ENCODE results near the gene NGLY1. TPM values are rescaled to one million over a fixed set of nuclear protein-coding genes. Genes with fewer than 3 reads are reported as not detected.

The NGLY1 gene, protein sequence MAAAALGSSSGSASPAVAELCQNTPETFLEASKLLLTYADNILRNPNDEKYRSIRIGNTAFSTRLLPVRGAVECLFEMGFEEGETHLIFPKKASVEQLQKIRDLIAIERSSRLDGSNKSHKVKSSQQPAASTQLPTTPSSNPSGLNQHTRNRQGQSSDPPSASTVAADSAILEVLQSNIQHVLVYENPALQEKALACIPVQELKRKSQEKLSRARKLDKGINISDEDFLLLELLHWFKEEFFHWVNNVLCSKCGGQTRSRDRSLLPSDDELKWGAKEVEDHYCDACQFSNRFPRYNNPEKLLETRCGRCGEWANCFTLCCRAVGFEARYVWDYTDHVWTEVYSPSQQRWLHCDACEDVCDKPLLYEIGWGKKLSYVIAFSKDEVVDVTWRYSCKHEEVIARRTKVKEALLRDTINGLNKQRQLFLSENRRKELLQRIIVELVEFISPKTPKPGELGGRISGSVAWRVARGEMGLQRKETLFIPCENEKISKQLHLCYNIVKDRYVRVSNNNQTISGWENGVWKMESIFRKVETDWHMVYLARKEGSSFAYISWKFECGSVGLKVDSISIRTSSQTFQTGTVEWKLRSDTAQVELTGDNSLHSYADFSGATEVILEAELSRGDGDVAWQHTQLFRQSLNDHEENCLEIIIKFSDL
- total RNA-seq: 10 to 100 TPM; 50.0 to 54.3 TPM

- ChIA-PET POLR2A (interaction anchor here (1.2 to 1.5 kb wide), 4 partner anchors 74 to 135 kb away, joined by 3 to 7 read pairs (median 6); no protein-coding TSS in a partner anchor), CTCF (interaction anchor here (0.8 kb wide), 1 partner anchor 10 kb away, joined by 3 read pairs; no protein-coding TSS in a partner anchor)
These were observed at the start of gene NGLY1 for GRCh38 chr3:25782938-25783660. Gene NGLY1, minus strand, starts transcription at chr3:25783443. Its CDS starts 53 bp downstream, at chr3:25783390.

DNA sequence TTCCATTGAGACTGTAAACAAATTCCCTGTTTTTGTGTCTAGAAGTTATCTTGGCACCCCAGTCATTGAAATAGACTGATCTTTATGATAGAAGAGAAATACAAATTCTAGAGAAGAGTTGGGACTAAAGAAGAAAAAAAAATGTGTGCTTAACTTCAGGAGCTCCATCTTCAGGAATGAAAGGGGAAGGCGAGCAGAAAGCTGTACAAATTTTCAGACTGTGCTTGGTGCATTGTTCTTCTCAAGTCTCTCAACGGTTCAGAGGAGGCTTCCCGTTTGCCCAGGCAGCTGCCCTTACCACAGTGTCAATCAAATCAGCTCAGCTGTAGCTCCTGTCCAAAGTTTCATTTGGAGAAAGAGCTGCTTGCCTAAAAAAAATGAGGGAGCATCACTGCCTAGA, 48.3 kb upstream of the NGLY1 start:
- ChIA-PET POLR2A (no interaction called here), CTCF (no interaction called here)

DNA sequence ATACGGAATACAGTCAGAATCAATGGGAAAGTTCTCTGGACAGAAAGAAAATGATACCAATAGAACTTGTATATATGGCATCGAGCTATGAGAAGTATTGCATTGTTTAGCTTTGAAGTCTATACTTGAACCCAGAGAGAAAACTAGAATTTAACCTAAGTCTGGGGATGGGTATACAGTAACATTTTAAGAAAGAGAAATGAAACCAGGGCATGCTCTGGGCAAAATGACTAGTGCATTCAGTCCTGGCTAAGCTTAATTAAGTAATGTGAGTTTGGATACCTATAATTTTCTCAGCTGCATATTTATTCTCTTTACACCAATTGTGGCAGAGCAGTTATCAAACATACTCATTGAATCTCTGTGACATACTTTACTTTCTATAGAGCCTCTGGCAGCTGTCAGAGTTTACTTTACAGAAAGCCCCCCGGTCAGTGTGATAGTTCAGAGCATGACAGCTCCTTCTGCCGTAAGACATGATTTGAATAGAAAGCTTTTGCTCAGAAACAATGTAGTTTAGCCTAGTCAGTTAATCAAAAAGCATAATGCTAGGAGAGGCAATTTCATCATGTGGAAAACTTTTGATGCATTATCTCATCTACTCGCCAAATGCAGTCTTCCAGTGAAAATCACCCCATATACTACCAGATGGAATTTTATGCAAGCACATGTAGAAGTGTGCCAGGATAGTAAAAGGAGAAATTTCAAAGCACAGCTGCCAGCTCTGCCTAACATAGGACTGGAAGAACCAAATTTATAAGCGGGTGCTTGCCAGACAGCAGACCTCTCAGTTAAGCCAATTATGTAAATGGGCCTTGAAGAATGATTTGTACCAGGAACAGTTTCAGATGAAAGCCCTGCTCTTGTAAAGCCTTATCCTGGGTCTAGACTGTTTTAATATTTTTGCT, 47.4 kb upstream of the NGLY1 start:
- CTCF ChIA-PET: no interaction called here
- POLR2A ChIA-PET: no interaction called here

DNA sequence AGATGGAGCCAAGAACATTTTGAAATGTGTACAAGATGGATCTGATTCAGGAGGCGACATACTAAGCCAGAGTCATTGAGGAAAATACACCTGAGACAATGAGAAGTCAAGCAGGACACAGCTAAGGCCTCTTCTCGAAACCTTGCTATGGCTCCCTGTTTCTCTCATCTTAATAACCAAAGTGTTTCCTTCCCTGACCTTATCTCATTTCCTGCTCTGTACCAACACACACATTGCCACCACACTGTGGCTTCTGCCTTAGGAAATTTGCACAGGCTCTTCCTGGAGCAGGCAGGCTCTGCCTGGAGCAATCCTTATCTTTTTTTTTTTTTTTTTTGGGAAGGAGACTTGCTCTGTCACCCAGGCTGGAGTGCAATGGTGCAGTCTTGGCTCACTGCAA, 43.3 kb upstream of the NGLY1 start:
- ChIA-PET CTCF (interaction anchor here (0.6 to 0.7 kb wide), 2 partner anchors 86 to 842 kb away, joined by 3 read pairs; no protein-coding TSS in a partner anchor), POLR2A (no interaction called here)

- ChIA-PET POLR2A (no interaction called here), CTCF (interaction anchor here (1.0 kb wide), 1 partner anchor 32 kb away, joined by 3 read pairs; no protein-coding TSS in a partner anchor)
These were observed 40.1 kb upstream of the NGLY1 start for GRCh38 chr3:25823314-25823713.

DNA sequence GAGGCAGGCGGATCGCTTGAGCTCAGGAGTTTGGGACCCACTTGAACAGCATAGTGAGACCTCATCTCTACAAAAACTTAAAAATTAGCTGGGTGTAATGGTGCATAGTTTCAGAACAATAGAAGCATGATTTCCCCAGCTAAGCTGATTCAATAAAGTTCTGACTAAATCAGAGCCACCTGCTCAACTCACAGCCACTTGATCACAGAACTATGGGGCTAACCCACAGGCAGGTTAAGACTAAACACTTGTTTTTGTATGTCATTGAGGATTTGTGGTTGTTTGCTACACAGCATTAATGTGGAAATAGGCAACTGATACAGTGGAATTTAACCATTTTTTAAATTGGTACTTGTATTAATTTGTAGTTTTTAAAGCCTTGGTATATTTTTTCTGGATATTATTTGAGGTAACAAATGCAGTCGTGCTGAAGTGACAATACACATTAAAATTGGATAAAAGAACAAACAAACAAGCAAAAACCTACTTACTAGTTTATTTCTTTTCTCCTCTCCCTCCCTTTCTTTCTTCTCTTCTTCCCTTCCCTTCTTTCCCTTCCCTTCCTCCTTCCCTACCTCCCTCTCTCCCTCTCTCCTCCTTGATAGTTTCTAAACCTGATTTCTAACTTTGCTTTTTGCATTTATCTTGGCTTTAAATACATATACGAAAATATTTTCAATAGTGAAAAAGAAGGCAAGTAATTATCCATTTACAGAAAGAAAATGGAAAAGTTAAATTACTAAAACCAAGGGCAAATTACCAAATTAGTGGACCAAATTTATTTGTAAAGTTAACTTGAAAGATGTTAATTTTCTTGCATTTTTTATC, 38.7 kb upstream of the NGLY1 start:
- POLR2A ChIA-PET: no interaction called here
- CTCF ChIA-PET: no interaction called here

DNA sequence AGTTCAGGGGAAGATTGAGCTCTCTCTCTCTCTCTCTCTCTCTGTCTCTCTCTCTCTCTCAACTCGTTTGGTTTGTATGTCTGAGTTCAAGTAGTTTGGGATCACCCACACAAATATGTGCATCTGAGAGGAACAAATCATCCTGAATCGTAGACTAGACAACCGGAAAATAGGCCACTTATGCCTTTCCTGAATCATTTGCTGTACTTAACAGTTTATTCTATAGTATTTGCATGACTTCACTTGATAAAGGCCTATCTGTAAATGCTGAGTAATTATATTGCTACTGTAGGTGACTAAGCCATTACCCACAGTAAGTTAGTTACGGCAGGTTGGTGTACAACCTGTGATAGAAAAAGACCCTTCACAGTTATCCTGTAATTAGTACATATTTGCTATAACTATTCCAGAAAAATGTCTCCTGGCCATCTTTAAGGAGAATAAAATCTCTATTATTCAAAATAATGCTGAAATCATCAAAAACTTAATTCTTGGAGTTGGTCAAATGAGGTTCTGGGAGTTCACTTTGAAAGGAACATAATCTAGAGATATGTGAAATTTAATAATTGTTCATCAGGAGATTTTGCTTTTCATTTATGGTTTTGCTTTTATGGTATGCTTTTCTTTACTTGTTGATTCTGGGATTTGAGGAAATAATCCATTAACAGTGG, 37.7 kb upstream of the NGLY1 start:
- ChIA-PET POLR2A (no interaction called here), CTCF (no interaction called here)

GRCh38 chr3:25820366-25820765, 37.1 kb upstream of the NGLY1 start:
- ChIA-PET CTCF (no interaction called here), POLR2A (no interaction called here)

- CTCF ChIA-PET: no interaction called here
- POLR2A ChIA-PET: no interaction called here
These were observed 35.1 kb upstream of the NGLY1 start for GRCh38 chr3:25818335-25818734.

DNA sequence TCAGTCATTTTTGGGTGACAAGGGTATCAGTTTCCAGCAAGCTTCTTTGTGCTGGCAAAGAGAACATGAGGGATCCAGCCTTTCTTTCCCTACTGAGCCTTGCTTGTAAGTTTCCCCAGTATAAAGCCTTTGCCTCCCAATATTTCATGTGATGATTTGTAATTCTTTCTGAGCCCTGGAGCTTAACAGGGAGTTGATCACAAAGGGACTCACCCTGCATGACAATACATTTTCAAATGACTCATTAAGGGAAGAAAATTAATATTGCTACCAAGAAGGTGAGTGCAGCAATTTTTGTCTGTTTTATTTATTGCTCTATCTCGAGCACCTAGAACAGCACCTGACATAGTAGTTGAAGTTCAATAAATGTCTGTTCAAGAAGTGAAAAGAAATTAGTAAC, 34.4 kb upstream of the NGLY1 start:
- ChIA-PET POLR2A (no interaction called here), CTCF (no interaction called here)

DNA sequence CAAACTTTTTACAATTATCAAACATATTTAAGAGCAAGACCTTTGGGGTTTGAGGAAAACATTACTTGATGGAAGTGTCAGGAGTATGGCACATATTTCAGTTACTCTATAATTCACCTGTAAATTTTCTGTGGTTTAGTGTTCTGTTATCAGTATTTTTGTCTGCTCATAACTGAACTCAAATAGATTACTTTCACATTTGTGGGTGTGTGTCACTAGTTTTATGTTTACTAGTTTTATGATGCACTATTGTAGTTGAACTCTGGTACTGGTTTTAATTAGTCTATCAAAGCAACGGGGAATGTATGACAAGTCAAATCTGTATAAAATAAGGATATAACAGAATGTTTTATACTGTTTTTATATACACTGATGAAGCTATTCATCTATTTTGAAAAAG, 33.9 kb upstream of the NGLY1 start:
- ChIA-PET POLR2A (no interaction called here), CTCF (no interaction called here)

GRCh38 chr3:25812644-25813043, 29.4 kb upstream of the NGLY1 start:
- ChIA-PET POLR2A (no interaction called here), CTCF (no interaction called here)

GRCh38 chr3:25804676-25805075, 21.4 kb upstream of the NGLY1 start:
- ChIA-PET CTCF (no interaction called here), POLR2A (no interaction called here)

DNA sequence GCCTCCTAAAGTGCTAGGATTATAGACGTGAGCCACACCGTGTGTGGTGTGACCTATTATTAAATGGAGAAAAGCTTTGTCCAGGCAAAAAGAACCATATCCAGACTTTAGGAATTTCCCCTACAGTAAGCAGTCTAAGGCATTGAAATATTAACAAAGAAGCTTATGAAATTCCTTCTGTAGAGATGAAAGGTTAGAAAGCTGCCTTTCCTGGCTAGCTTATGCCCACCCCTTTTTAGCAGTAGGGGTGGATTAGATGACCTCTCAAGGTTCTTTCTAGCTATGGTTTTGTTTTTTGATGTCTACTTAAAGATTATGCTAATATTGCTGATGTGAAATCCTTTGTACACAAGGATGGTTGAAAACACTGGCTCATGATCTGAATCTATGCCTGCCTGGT, 20.6 kb upstream of the NGLY1 start:
- ChIA-PET CTCF (no interaction called here), POLR2A (no interaction called here)

GRCh38 chr3:25801786-25802185, 18.5 kb upstream of the NGLY1 start:
- POLR2A ChIA-PET: no interaction called here
- CTCF ChIA-PET: no interaction called here

- ChIA-PET POLR2A (interaction anchor here (0.6 kb wide), 2 partner anchors 124 to 126 kb away, joined by 3 to 4 read pairs; no protein-coding TSS in a partner anchor), CTCF (interaction anchor here (1.2 kb wide), 1 partner anchor 25 kb away, joined by 3 read pairs; no protein-coding TSS in a partner anchor)
These were observed 6.6 kb upstream of the NGLY1 start, which contains the start of gene OXSM for GRCh38 chr3:25789596-25790556. Gene OXSM, plus strand, starts transcription at chr3:25790090. Its CDS starts 931 bp downstream, at chr3:25791021.

DNA sequence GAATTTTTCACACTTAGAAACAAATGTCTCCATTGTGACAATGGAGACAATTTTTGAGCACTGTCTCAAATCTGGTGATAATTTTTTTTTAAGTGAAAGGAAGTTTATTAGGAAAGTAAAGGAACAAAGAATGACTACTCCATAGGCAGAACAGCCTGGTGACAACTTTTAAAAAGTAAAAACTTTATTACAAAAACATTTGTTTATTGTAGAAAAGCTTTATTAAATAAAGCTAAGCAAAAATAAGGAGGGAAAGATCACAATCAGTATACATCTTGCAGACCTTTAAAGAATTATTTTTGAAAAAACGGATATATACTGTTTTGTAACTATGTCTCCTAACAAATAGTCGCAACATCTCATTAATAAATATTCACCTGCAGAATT, 6.0 kb upstream of the NGLY1 start:
- ChIA-PET CTCF (no interaction called here), POLR2A (interaction anchor here (0.6 kb wide), 1 partner anchor 123 kb away, joined by 4 read pairs; no protein-coding TSS in a partner anchor)
